ENCODE measurements around the gene CIB2.

CIB2 gene

GRCh38 chr15:78082743-78083110 is 48.5 kb downstream of the CIB2 start:
- DNase-seq: no peak

- DNase-seq: peak in 1 of 2 donors; percentile 59
Measured at GRCh38 chr15:78082106-78082742, 49.0 kb downstream of the CIB2 start.

- no peak for DNase-seq
Measured at GRCh38 chr15:78080088-78080460, 51.2 kb downstream of the CIB2 start.

GRCh38 chr15:78079298-78080087 is 51.8 kb downstream of the CIB2 start:
- no peak for DNase-seq

- DNase-seq: no peak
Measured at GRCh38 chr15:78077871-78078210, 53.4 kb downstream of the CIB2 start.

DNA sequence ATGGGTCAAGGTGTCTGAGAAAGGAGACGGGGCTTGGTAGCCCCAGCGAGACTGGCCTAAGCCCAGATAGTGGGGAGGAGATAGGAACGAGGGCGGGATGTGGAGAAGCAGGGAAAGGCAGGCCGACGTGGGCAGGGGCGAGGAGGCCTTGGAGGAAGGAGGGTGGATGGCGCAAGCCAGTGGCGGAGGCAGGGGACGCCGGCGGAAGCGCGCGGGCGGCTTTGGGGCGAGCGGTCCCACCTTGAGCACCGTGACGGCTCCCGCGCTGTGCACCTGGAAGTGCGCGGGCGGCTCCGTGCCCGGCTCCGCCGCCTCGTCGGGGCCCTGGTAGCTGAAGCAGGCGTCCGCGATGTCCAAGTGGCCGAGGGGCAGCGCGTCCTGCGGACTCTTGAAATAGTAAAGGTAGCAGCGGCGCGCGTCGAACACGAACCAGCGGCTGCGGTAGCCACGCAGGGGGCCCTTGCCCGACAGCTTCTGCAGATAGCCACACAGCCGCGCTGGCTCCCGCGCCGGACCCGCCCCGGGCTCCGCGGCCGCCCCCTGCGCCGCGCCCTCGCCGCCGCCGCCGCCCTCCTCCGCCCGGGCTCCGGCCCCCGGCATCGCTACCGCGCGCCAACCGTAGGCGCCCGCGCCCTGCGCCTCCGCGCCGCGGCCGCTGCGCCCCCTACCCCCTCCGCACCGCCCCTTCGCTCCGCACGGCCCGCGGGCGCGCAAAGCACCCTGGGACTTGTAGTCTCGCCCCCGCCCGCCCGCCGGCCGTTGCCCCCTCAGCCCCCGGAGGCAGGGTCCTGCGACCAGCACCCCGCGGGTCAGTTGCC is 54.0 kb downstream of the CIB2 start, which contains the start of gene TBC1D2B:
Gene TBC1D2B (minus strand): TSS at position 659 of the 818 bp plus-strand sequence. CDS start 59 bp downstream, at position 600.
- DNase-seq: peak; percentile 63 to 74

DNA sequence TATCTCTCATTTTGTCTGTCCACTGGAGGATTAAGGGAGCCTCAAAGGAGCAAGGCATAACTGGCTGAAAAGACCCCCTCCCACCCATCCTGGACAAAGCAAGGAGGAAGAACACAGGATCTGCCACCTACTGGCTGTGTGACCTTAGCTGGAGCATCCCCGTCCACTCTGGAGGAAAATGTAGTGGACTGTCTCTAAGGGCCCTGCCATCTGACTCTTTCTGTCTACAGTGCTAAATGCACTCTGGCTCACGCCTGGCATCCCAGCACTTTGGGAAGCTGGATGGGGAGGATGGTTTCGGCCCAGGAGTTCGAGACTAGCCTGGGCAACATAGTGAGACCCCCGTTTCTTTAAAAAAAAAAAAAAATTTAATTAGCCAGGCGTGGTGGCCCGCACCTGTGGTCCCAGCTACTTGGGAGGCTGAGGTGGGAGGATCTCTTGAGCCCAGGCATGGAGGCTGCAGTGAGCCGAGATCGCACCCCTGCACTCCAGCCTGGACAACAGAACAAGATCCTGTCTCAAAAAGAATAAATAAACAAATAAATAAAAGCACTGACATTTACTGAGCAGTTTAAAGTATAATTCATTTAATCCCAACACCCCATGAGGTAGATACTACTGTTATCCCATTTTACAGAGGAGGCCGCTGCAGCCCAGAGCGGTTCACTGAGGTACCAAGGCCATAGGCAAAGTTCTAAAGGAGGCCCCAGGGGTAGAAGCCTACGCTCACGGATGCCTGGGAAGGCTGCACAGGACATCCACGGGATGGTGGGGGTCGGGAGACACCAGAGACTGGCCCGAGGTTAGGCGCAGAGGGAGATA is 54.8 kb downstream of the CIB2 start:
- no peak for DNase-seq

GRCh38 chr15:78075490-78076230 is 55.6 kb downstream of the CIB2 start:
- no peak for DNase-seq

- no peak for DNase-seq
Measured at GRCh38 chr15:78073046-78073787, 58.0 kb downstream of the CIB2 start.

- no peak for DNase-seq
Measured at GRCh38 chr15:78072080-78072892, 59.0 kb downstream of the CIB2 start.

- DNase-seq: no peak
Measured at GRCh38 chr15:78071383-78071782, 59.9 kb downstream of the CIB2 start.

GRCh38 chr15:78070049-78070700 is 61.1 kb downstream of the CIB2 start:
- DNase-seq: peak; percentile 43 to 48

DNA sequence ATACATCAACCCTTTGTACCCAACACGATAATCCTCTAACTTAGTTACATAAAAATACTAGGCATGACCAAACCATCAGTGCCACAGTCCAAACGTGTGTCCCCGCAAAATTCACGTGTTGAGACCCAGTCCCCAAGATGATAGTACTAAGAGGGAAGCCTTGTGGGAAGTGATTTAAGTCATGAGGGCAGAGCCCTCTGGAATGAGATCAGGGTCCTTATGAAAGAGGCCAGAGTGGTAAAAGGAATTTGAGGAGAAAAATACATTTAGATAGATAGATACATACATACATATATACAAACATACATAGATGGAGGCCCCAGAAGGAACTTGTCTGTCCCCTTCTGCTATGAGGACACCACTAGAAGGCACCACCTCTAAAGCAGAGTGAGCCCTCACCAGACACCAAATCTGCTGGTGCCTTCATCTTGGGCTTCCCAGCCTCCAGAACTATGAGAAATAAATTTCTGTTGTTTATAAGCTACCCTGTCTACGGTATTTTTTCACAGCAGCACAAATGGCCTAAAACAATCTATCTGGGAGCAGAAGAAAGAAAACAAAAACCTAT is 61.7 kb downstream of the CIB2 start:
- no peak for DNase-seq

DNA sequence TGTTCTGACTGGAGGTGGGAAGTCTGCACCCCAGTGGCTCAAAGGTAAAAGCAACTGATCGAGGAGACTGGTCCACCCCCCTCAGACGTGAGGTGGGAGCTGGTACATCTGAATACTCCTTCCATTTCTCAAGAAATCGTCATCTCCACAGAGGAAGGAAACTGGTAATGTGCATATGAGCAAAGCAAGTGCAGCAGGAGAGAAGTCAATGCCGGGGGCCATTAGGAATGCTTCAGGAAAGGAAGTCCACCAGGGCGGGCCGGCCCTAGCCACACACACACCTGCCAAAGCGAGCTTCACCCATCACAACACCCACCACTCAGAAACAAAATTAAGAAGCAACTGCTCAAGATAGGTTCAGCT is 62.2 kb downstream of the CIB2 start:
- no peak for DNase-seq

GRCh38 chr15:78067328-78068228 is 63.7 kb downstream of the CIB2 start:
- DNase-seq: no peak

DNA sequence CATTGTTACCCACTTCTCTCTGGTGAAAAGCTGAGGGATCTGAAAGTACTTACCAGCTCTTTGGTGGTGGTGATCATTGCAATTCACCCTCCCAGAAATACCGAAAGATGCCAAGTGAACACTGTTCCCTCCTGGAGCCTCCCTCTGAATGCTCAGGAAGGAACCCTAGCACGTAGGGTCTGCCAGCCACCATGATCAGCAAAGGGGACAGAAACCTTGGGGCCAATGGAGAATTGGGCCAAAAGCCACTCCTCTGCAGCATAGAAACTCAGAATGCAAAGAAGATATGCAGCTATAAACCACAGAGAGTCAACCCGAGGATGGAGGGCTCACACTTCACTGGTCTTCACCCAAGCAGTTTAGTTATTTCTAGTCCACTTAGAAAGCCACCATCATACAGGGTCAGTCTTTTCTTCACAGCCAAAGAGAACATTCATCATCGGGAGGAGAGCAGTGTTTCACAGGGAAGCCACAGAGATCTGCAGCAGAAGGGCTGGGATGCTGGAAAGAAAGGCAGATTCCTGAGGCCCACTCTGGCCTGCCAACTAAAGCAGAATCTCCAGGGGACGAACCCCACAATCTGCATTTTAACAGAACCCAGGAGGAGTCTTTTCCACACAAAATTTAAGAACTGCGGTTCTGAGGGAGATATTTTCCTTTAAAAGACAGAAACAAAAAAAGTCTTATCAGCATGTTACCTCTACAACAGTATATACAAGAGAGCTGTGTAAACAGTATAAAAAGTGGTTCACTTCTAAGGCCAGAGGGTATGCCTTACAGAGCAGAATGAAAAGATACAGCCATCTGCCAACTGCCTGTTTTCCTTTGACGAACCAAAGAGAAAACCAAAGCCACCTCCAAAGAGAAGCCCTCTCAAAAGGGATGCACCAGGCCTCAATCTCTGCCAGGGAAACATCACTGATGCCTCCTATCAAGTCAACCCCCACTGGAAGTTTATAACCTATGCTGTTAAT is 65.0 kb downstream of the CIB2 start:
- DNase-seq: no peak

GRCh38 chr15:78065284-78065872 is 65.9 kb downstream of the CIB2 start:
- peak in 1 of 2 donors; percentile 22 for DNase-seq

Measured in CD4-positive, alpha-beta T cell treated with Interleukin-1 beta for 1 hour (primary cell).